Measurements from ENCODE around the gene DCTN3.

DCTN3 gene

GRCh38 chr9:34570809-34571480, 49.4 kb downstream of the DCTN3 start:
- DNase-seq = no peak

DNA sequence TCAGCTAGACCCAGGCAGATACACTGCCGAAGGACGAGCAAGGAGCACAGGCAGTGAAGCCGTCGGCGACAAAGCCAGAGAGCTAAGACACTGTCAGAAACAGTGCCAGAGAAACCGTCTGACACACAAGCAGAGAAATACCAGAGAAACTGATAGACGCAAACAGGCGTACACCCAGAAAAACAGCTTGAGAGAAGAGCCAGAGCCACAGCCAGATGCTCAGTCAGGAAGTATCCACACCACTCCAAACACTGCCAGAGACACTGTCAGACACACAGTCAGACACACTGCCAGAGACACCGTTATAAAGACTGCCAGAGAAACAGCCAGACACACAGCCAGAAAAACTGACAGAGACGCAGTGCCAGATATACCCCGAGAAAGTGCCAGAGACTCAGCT, 49.9 kb downstream of the DCTN3 start:
- no peak for DNase-seq

- DNase-seq = no peak
Observed at GRCh38 chr9:34568774-34569173, 51.5 kb downstream of the DCTN3 start.

DNA sequence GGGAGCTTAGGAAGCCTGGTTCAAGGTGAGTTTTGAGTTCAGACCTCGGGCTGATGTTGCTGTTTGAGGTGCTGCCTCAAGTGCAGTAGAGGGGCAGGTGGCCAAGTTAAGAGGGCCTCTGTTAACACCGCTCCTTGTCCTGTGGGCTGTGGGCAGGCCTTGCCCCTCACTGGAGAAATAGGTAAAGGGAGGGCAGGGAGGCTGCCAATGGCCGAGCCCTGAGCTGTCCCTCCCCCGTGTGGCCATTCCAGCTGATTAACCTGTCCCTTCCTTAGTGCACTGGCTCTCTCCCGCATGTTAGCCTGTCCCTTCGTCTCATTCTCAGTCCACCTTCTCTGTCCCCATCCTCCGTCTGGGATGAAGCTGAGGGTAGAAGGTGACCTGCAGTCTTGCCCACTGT, 52.2 kb downstream of the DCTN3 start:
- no peak for DNase-seq

DNA sequence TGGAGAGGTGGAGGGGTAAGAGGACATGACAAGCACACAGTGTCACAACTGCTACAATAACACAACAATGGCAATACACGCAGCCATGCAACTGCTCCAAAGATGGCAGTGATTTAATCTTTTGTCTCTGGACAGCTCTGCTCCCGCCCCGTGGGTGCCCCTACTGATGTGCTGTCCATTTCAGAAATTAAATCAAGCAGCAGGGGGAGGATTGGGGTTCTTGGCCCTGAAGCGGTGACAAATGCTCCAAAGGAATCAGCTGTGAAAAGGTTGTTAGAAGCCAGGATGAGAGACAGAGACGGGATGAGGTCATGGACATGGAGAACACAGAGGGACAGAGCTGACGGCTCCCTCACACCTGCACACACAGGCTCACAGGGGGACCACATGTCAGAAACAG, 53.3 kb downstream of the DCTN3 start:
- DNase-seq = no peak

- DNase-seq = no peak
Observed at GRCh38 chr9:34566322-34566721, 54.0 kb downstream of the DCTN3 start.

DNA sequence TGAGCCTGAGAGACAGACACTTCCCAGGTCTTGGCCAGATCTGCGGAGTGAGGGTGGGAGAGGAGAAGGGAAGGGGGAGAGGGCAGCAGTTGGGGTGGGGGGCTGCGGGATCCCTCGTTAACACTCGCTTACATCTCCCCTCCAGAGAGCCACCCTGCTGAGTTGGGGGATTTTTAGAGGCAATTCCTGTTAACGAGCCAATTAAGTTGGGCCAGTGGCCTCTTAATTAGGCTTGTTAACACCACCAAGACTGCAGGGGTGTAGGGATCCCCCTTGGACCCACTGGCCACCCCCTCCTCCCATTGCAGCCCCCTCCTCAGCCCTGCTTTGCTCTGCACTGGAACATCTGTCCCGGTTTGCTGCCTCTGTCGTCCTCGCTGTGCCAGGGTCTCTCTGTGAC, 54.4 kb downstream of the DCTN3 start:
- DNase-seq = no peak

DNA sequence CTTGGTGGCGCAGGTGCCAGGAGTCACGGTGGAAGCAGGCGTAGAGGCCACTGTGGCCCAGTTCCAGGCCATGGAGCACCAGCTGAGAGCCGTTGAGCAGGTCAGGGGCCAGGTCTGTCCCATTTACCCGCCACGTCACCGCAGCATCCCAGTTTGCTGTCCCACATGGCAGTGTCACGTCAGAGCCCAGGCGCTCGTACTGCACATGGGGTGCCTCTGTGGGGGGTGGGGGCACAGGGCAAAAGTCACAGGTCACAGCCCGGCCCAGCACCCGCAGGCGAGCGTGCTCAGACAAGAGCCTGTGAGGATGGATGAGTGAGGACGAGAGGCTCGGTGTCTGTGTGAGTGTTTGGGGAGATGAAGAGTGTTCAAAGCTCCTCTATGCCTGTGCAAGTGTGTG, 55.7 kb downstream of the DCTN3 start:
- DNase-seq = no peak
